A673 (cell line): ENCODE results near the gene SLC30A2. TPM values are rescaled to one million over a fixed set of nuclear protein-coding genes. Genes with fewer than 3 reads are reported as not detected.

Source experiments
- BruUV-seq: library from RNA; stranded (reverse); fragments of 400-500 nt; replicated peaks from 2 replicates; lab custom pipeline; 2021; lab: Mats Ljungman, UMichigan
- CTCF ChIA-PET: fragments of 300-600 bp; sonication (Branson Sonifier 250); formaldehyde crosslinking; loops from one replicate; lab custom pipeline; 2022; ENCODE audit warnings: antibody characterized with exemption; lab: Charles Lee
- POLR2A ChIA-PET: fragments of 300-600 bp; sonication (Branson Sonifier 250); formaldehyde crosslinking; loops from one replicate; lab custom pipeline; 2022; ENCODE audit warnings: antibody characterized with exemption; ENCODE audit not compliant: low non-redundant PET; lab: Charles Lee
- DNase-seq: peaks from one replicate; pipeline ENCODE4 v3.0.0-alpha.2; 2015; ENCODE audit warnings: low spot score
- H3K27ac ChIP-seq: fragments of 200-600 bp; sonication (generic); 2 replicates; pipeline ENCODE4 v1.5.1; 2016; ENCODE audit warnings: mixed run types, low read depth, mild to moderate bottlenecking, mixed read lengths, antibody characterized with exemption, low read length; ENCODE audit not compliant: poor library complexity, severe bottlenecking
- H3K27me3 ChIP-seq: fragments of 200-600 bp; sonication (generic); replicated peaks from 2 replicates; pipeline ENCODE4 v1.6.1; 2017; ENCODE audit warnings: mixed run types, low read depth, mild to moderate bottlenecking, mixed read lengths, antibody characterized with exemption, low read length; ENCODE audit not compliant: insufficient read depth, poor library complexity
- H3K36me3 ChIP-seq: fragments of 200-600 bp; sonication (generic); 2 replicates; pipeline ENCODE4 v1.6.1; 2016; ENCODE audit warnings: mixed run types, mild to moderate bottlenecking, mixed read lengths, antibody characterized with exemption, low read length; ENCODE audit not compliant: insufficient read depth, poor library complexity, severe bottlenecking
- H3K4me1 ChIP-seq: fragments of 200-600 bp; sonication (generic); 2 replicates; pipeline ENCODE4 v1.6.1; 2017; ENCODE audit warnings: mixed run types, mild to moderate bottlenecking, mixed read lengths, antibody characterized with exemption, low read length; ENCODE audit not compliant: insufficient read depth, poor library complexity, severe bottlenecking
- H3K4me3 ChIP-seq: fragments of 200-600 bp; sonication (generic); 2 replicates; pipeline ENCODE4 v1.5.1; 2016; ENCODE audit warnings: low read depth, mixed run types, mild to moderate bottlenecking, mixed read lengths, low read length; ENCODE audit not compliant: poor library complexity, severe bottlenecking
- H3K9me3 ChIP-seq: fragments of 200-600 bp; sonication (generic); 2 replicates; pipeline ENCODE4 v1.6.1; 2016; ENCODE audit warnings: mixed run types, low read depth, mild to moderate bottlenecking, mixed read lengths, antibody characterized with exemption, low read length; ENCODE audit not compliant: poor library complexity, severe bottlenecking
- EZH2 ChIP-seq: fragments of 200-600 bp; sonication (generic); IDR thresholded peaks from 2 replicates; pipeline ENCODE4 v1.6.1; 2017; ENCODE audit warnings: borderline replicate concordance, low read depth, mild to moderate bottlenecking, mixed read lengths, antibody characterized with exemption, low read length; ENCODE audit not compliant: poor library complexity, severe bottlenecking
- intact Hi-C: fragments of 100-400 bp; cut with micrococcal nuclease; formaldehyde crosslinking; loops from one replicate; pipeline ENCODE4 v1.10.0; 2022; ENCODE audit not compliant: unreplicated experiment
- total RNA-seq: library from RNA; stranded (reverse); gene quantifications from 2 replicates; pipeline ENCODE4 v1.2.3, GENCODE V29; 2021
- TF ChIP-seq, protein P1 (sequence below): fragments of 300-800, 200-600 bp; sonication (generic); conservative IDR thresholded peaks from 2 replicates; pipeline ENCODE4 v1.5.1; 2017; ENCODE audit warnings: low read depth, mild to moderate bottlenecking, antibody characterized with exemption, low read length, moderate library complexity, mixed read lengths

SLC30A2 gene
- total RNA-seq, 1 experiment from 2014 or later, result not detected

DNA sequence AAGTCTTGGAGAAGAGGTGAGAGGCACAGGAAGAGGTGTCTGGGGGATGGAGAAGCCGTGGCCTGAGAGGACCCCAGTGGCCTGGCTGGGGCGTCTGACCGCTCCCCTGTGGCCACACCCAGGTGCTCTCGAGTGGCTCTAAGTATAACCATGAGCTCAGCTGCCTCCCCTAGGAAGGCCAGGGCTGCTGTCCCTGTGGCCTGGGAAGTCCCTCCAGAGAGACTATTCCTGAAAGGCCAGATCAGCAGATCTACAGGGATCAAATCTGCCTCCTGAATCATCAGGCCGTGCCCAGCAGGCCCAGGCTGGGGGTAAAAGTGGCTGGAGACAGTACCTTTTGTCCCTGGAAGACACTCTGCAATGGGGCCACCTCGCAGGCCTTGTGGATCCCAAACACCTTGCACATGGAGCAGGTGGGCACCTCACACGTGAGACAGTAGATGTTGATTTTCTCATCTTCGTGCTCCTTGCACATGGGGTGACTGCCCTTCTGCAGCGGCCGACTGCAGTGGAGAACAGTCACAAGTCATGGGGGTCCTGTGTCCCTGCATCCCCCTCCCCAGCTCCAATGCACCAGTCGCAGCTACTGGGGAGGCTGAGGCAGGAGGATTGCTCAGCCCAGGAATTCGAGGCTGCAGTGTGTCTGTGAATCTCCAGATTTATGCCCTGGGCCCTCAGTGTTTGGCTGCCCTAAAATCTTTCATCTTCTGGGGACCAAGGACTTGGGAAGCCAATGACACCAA is 15.1 kb upstream of the SLC30A2 start:
- BruUV-seq, result no TSS peak
- H3K36me3 ChIP-seq, result no peaks in the 10 kb centered on the region
- H3K27me3 ChIP-seq, result peaks cover 33% of the 10 kb centered on the region
- intact Hi-C loops, result no loop called here
- CTCF ChIA-PET, result no interaction called here
- no peaks in the 10 kb centered on the region for H3K4me1 ChIP-seq
- TF ChIP-seq EZH2, result no peak
- TF ChIP-seq, protein P1, sequence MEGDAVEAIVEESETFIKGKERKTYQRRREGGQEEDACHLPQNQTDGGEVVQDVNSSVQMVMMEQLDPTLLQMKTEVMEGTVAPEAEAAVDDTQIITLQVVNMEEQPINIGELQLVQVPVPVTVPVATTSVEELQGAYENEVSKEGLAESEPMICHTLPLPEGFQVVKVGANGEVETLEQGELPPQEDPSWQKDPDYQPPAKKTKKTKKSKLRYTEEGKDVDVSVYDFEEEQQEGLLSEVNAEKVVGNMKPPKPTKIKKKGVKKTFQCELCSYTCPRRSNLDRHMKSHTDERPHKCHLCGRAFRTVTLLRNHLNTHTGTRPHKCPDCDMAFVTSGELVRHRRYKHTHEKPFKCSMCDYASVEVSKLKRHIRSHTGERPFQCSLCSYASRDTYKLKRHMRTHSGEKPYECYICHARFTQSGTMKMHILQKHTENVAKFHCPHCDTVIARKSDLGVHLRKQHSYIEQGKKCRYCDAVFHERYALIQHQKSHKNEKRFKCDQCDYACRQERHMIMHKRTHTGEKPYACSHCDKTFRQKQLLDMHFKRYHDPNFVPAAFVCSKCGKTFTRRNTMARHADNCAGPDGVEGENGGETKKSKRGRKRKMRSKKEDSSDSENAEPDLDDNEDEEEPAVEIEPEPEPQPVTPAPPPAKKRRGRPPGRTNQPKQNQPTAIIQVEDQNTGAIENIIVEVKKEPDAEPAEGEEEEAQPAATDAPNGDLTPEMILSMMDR, result no peak
- H3K27ac ChIP-seq, result no peak overlapping the region
- no peaks in the 10 kb centered on the region for H3K9me3 ChIP-seq
- no peak overlapping the region for H3K4me3 ChIP-seq
- no peak for DNase-seq
- POLR2A ChIA-PET, result no interaction called here

DNA sequence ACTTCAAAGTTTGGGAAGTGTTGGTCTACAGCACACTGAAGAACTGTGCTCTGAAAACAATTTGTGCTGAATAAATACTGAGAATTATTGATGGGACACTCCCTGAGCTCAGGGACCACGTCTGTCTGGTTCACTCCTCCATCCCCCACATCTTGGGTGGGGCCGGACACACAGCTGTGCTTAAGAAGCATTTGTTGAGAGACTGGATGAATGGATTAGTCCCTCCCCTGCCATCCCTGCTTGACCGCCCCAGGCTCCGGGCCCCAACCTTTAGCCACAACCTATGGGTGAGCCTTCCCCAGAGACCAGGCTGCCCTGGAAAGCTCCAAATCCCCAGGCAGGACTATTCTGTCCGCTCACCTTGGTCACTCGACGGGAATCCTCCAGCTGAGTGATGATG is 14.0 kb upstream of the SLC30A2 start:
- no peak for DNase-seq
- H3K27ac ChIP-seq, result no peak overlapping the region
- no peaks in the 10 kb centered on the region for H3K4me1 ChIP-seq
- POLR2A ChIA-PET, result no interaction called here
- H3K27me3 ChIP-seq, result peaks cover 40% of the 10 kb centered on the region
- no peak overlapping the region for H3K4me3 ChIP-seq
- BruUV-seq, result no TSS peak
- H3K36me3 ChIP-seq, result no peaks in the 10 kb centered on the region
- CTCF ChIA-PET, result interaction anchor here (0.5 kb wide), 1 partner anchor 377 kb away, joined by 3 read pairs; no protein-coding TSS in a partner anchor
- intact Hi-C loops, result no loop called here
- no peaks in the 10 kb centered on the region for H3K9me3 ChIP-seq
- TF ChIP-seq, protein P1, result no peak
- TF ChIP-seq EZH2, result no peak

DNA sequence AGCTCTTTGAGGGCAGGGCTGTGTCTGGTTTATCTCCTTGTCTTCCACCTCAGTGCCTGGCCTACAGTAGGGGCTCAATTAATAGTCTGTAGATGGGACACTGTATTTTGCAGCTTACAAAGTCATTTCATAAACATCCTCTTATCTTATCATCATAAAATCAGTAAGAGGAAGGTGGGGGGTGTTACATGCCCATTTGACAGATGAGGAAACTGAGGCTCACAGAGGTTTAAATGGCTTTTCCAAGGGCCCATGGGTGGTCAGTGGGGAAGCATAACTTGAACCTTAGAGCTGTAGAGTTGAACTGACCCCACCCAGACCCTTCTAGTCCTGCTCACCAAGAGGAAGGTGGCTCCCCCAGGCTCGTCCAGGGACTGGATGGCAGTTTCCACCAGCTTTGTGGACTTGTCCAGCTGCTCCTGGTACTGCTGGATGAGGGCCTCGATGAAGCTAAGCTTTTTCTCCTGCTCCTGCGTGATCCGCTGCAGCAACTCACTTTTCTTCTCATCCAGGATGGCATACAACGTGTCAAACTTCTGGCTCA is 12.2 kb upstream of the SLC30A2 start:
- no peak for DNase-seq
- intact Hi-C loops, result no loop called here
- Histone ChIP-seq H3K27me3 (peaks cover 53% of the 10 kb centered on the region), H3K4me1 (no peaks in the 10 kb centered on the region), H3K9me3 (no peaks in the 10 kb centered on the region), H3K36me3 (no peaks in the 10 kb centered on the region), H3K4me3 (no peak overlapping the region), H3K27ac (no peak overlapping the region)
- TF ChIP-seq EZH2, result no peak
- TF ChIP-seq, protein P1, result no peak
- BruUV-seq, result no TSS peak
- CTCF ChIA-PET, result no interaction called here
- POLR2A ChIA-PET, result interaction anchor here (0.5 kb wide), 1 partner anchor 443 kb away, joined by 8 read pairs; no protein-coding TSS in a partner anchor
